ELF-1 (cell line): ENCODE data around the gene PLEKHM3.
"Not testable (repeated sequence)": the region's sequence is repeated elsewhere in the genome, so short reads cannot be mapped to it uniquely, and the experiment has no call there.

ENCODE experiments used
- DNase-seq: peaks from one replicate; pipeline ENCODE4 v3.0.0-alpha.2; 2016; ENCODE audit warnings: low read depth, low spot score

Gene PLEKHM3

GRCh38 chr2:208037564-208038487 is 12.5 kb upstream of the PLEKHM3 start:
- no peak for DNase-seq

- peak; percentile 26 for DNase-seq
These were observed 11.0 kb upstream of the PLEKHM3 start for GRCh38 chr2:208036357-208036756.

GRCh38 chr2:208034503-208035140 is 9.3 kb upstream of the PLEKHM3 start:
- no peak for DNase-seq

GRCh38 chr2:208033701-208034502 is 8.6 kb upstream of the PLEKHM3 start:
- peak; percentile 52 for DNase-seq

DNA sequence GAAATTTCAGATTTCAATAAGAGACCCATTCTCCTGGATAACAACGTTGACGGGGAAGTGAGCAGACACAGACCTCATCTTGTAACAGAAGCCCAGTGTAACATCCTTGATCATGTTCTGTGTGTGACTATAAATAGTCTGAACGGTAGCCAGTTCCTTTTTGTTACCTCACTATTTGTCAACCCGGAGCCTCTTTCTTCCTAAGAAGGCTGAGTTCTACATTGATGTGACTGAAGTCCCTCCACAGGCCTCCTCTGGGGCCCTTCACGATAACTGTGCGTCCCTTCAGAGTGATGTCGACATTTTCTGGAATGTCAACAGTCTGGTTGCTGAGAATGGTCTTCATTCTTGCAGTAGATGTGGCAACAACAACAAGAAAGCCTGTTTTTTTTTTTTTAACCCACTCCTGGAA is 6.3 kb upstream of the PLEKHM3 start:
- peak; percentile 47 for DNase-seq

DNA sequence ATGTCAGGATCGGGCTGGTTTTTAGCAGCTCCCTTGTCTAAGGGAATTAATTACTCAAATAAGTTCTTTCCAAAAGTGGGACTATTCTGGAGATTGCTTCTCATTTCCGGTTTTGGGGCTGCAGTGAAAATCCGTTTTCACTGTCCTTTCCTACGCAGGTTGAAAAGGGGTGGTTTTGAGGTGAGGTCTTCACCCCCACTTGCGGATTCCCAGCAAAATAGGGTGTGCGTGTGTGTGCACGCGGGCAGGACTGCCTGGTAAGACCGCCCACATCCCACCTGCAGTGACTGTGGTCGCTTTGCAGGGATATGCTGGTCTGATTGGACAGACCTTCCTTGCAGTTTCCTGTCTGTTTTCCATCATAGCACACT is 472 bp upstream of the PLEKHM3 start:
- DNase-seq, result no peak

GRCh38 chr2:208024091-208024490 is 1.2 kb downstream of the PLEKHM3 start:
- DNase-seq, result no peak

DNA sequence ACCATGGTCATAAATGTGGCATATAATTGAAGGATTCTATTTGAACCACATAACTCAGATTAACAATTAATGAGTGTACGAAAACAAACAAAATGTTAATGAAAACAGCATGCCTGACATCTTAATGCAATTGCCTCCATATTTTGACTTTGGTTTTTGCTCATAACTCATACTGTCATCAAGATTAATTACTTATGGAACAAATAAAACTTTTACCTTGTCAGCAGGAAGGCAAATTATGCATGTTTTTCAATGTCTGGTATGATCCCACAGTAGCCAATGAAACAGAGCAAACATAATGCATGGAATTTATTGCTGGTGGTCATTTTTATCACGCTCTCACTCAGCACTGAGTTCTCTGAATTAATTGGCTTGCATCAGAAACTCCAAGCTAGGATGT is 5.1 kb downstream of the PLEKHM3 start:
- no peak for DNase-seq

DNA sequence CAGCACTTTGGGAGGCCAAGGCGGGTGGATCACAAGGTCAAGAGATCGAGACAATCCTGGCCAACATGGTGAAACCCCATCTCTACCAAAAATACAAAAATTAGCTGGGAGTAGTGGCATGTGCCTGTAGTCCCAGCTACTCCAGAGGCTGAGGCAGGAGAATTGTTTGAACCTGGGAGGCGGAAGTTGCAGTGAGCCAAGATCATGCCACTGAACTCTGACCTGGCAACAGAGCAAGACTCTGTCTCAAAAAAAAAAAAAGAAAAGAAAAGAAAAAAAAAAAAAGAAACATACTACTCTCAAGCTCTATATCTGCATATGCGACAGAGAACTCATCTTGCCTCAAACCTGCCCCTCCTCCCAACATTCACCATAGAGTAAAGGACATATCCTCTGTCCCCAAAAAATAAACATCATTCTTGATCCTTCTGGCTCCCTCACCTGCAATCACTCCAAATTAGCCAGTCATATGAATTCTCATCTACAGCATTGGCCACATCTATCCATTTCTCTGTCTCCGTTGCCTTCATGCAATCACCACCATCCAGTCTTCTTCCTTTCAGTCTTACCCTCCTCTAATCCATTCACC is 7.1 kb downstream of the PLEKHM3 start:
- not testable (repeated sequence) for DNase-seq

DNA sequence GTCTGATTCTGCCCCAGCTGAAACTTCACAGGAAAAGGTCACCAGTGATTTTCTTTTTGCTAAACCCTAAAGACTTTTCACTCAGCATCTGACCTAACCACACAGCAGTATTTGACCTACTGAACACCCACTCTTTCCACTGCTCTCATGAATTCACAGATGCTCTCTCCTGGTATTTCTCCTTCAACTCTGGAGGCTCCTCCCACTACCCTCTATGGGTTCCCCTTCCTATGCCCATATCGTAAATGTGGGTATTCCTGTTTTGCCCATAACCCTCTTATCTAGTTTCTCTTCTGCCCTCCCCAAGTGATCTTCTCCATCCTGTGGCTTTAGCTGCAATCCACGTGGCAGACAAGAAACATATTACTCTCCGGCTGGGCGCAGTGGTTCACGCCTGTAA is 7.6 kb downstream of the PLEKHM3 start:
- DNase-seq, result no peak

DNA sequence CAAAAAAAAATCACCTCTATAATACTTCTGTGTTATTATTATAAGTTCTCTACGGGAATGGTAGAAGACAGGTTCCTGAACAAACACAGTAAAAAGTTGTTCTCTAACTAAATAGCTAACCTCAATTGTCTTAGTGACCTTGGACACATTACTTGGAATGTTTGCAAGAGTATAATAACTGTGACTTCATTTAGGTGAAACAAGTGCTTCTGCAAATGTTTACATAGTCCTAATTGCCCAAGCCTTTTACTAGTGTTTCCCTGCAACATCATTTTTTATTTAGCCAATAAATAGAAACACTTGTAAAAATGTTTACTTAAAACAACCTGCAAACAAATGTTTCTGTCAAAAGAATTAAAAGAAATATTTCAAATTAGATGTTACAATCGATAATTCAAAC is 9.9 kb downstream of the PLEKHM3 start:
- DNase-seq, result no peak

DNA sequence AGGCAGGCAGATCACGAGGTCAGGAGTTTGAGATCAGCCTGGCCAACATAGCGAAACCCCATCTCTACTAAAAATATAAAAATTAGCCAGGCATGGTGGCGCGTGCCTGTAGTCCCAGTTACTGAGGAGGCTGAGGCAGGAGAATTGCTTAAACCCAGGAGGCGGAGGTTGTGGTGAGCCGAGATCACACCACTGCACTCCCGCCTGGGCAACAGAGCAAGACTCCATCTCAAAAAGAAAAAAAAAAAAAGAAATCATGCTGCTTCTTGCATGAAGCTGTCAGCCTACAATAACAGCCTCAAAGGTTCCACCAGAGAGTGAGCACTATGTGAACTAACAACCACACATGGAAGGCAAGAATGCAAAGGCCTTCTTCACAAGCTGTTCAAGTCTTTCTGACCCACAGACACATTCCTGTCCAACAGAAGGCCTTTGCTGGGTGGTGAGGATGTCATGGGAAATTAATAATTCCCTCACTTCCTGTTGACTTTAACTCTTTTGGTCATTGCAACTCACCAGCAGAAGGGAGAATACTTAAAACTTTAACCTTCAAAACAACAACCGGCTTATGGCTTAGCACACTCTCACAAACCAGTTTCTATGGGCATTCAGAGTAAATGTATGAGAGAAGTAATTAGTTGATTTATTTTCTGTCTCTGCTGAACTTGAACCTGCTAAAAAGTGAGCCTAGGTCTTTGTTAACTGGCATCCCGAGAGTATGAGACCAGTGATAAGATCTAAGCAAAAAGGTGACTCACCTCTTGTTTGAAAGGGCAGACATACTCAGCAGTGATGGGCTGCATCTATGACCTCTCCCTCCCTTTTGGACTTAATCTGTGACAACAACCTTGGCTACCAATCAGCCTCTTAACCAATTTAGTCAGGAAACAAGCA is 11.8 kb downstream of the PLEKHM3 start:
- no peak for DNase-seq

GRCh38 chr2:208012449-208012848 is 12.9 kb downstream of the PLEKHM3 start:
- no peak for DNase-seq

DNA sequence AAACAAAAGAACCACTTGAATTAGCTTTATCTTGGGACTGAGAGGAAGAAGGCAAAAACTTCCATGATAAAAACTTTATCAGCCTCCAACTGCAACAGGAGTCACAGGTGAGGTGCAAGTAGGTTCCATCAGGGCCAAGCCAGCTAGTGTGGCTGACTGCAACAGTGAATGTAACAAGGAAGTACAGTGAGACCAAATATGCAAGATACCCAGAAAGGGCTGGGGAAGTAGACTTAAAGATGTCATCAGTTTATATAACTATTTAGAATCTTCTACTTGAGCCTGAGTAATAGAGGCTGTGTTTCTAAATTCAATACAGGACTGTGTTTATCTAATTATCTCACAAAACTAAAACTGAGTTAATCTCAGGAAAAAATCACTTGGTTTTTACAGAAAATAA is 14.8 kb downstream of the PLEKHM3 start:
- DNase-seq, result no peak

DNA sequence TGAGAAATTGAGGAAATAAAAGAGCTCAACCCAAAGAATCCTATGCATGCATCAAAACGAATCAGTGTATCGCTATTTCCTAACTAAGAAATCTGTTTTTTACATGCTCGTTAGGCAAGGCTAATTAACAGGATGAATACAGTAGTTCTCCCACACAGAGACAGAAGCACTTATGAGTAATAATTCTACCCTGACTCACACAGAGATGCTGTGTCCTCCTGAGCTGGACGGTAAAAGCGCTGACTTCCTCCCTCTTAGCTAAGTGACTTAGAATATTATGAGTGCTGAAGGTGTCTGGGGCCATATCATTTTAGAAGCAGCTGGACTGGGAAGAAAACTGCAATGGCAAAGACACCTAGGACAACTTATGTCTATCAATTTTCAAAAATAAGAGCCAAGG is 18.5 kb downstream of the PLEKHM3 start:
- no peak for DNase-seq

DNA sequence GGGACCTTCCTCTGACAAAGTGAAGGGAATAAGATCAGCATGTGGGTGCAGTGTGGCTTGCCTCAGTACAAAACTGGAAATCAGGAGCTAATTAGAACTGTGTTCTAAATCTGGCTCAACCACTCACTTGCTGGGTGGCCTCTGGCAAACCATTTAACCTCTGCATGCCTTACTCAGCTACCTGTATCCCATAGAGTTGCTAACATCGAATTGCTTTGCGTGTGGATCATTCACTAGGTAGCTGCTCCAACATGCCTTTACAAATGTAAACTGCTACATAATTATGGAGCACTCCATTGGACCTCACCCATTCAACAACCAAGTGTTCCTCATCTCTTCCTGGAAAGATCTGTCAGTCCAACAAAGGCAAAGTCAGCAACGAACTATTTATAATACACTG is 19.0 kb downstream of the PLEKHM3 start:
- no peak for DNase-seq

DNA sequence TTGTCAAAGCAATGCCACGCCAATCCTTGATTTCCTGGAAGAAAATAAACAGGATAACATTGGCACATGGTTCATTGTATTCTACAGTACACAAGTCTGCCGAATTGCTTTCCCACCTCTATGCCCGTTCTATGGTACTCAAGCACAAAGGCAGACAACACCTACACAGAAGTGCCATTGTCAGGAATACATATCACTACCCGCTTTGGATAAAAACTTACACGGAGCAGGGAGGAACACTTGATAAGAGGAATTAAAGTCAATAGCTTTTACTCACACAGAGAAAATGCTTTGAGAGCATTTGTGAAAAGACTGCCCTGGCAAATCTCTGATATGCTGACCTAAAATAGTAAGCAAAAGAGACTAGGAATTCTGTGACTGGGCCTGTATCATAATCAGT is 23.4 kb downstream of the PLEKHM3 start:
- DNase-seq, result no peak

DNA sequence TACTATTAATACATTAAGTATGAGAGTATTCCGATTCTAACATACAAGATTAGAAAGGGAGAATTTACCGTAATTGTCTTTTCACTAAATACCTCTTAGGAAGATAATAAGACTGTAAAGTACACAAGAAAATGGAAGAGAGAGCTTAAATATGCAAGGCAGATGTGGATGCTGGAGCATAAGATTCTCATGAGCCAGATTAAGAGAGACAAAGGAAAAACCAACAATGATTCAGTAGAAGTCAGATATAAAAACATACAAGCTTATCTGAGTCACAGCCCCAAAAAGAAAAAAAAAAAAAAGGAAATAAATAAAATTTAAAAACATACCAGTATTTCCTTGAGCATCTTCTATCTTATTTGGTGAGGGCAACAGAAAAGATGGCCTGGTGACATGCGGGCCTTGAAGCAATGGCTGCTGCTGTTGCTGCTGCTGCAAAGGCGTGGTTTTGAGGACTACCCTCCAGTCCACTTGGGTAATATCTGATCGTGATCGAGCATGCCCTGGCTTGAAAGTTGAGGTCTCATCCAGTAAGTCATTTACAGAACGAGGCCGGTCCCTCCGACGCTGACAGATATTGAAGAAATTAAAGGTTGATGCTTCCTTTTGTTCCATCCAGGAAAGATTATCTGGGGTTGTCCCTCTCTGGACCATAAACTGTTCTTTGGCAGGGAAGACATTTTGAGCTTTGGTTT is 24.5 kb downstream of the PLEKHM3 start:
- DNase-seq, result no peak

- no peak for DNase-seq
These were observed 28.5 kb downstream of the PLEKHM3 start for GRCh38 chr2:207996848-207997247.

- DNase-seq, result no peak
These were observed 29.4 kb downstream of the PLEKHM3 start for GRCh38 chr2:207995887-207996286.
